WTC11 (cell line): ENCODE measurements around the gene LIMK1.

Experiments
- CREM ChIP-seq: sonication (generic); formaldehyde crosslinking; IDR thresholded peaks from 2 replicates; pipeline ENCODE4 v1.8.1; 2022; ENCODE audit warnings: mild to moderate bottlenecking, missing genetic modification reagents, moderate library complexity
- CTCF ChIP-seq: fragments of 200-600 bp; IDR thresholded peaks from 2 replicates; pipeline ENCODE4 v1.8.0; 2022; ENCODE audit warnings: antibody characterized with exemption
- ELF4 ChIP-seq: sonication (generic); formaldehyde crosslinking; IDR thresholded peaks from 2 replicates; pipeline ENCODE4 v1.8.1; 2022; ENCODE audit warnings: low read depth, mild to moderate bottlenecking, moderate library complexity, missing genetic modification reagents
- ESRRA ChIP-seq: sonication (generic); formaldehyde crosslinking; IDR thresholded peaks from 2 replicates; pipeline ENCODE4 v1.8.1; 2022; ENCODE audit warnings: mild to moderate bottlenecking, missing genetic modification reagents, borderline replicate concordance
- NR1H2 ChIP-seq: sonication (generic); formaldehyde crosslinking; IDR thresholded peaks from 2 replicates; pipeline ENCODE4 v1.9.0; 2021; ENCODE audit warnings: mild to moderate bottlenecking, moderate library complexity, missing genetic modification reagents
- ZBTB21 ChIP-seq: sonication (generic); formaldehyde crosslinking; IDR thresholded peaks from 2 replicates; pipeline ENCODE4 v1.8.1; 2023; ENCODE audit warnings: mild to moderate bottlenecking, missing genetic modification reagents, borderline replicate concordance
- TF ChIP-seq, protein P1 (sequence below): sonication (generic); formaldehyde crosslinking; IDR thresholded peaks from 2 replicates; pipeline ENCODE4 v1.8.0; 2022; ENCODE audit warnings: mild to moderate bottlenecking, missing genetic modification reagents
- TF ChIP-seq, protein P2 (sequence below): sonication (generic); formaldehyde crosslinking; IDR thresholded peaks from 2 replicates; pipeline ENCODE4 v1.8.0; 2022; ENCODE audit warnings: mild to moderate bottlenecking, missing genetic modification reagents

DNA sequence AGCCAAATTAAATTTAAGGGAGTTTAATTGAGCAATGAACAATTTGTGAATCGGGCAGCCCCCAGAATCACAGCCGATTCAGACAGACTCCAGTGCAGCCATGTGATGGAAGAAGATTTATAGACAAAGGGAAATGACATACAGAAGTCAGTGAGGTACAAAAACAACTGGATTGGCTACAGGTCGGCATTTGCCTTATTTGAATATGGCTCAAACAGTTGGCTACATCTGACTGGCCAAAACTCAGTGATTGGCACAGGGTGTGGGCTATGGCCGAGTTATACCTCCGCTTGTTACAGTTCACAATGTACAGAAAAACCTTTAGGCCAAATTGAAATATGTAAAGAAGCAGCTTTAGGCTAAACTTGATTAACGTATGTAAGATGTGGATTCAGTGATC lies 59.8 kb downstream of the LIMK1 start:
- TF ChIP-seq ZBTB21 (CRISPR knock-in tag) (no peak), CTCF (no peak), CREM (CRISPR knock-in tag) (no peak), ELF4 (CRISPR knock-in tag) (no peak), ESRRA (CRISPR knock-in tag) (no peak), NR1H2 (CRISPR knock-in tag) (no peak)
- TF ChIP-seq, protein P1, sequence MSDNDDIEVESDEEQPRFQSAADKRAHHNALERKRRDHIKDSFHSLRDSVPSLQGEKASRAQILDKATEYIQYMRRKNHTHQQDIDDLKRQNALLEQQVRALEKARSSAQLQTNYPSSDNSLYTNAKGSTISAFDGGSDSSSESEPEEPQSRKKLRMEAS (CRISPR knock-in tag), result no peak
- TF ChIP-seq, protein P2, sequence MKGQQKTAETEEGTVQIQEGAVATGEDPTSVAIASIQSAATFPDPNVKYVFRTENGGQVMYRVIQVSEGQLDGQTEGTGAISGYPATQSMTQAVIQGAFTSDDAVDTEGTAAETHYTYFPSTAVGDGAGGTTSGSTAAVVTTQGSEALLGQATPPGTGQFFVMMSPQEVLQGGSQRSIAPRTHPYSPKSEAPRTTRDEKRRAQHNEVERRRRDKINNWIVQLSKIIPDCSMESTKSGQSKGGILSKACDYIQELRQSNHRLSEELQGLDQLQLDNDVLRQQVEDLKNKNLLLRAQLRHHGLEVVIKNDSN (CRISPR knock-in tag), result no peak
